CD4-positive, alpha-beta T cell treated with Interferon gamma for 1 hour (primary cell): ENCODE results near the gene KCTD8.
"Not testable (repeated sequence)": the region's sequence is repeated elsewhere in the genome, so short reads cannot be mapped to it uniquely, and the experiment has no call there.

Source experiments
- DNase-seq: peaks from one replicate; pipeline ENCODE4 v3.0.0-alpha.2; 2020

The KCTD8 gene

GRCh38 chr4:44320833-44321232 lies 127.8 kb downstream of the KCTD8 start:
- no peak for DNase-seq

- no peak for DNase-seq
These were observed 129.5 kb downstream of the KCTD8 start for GRCh38 chr4:44319129-44319528.

- DNase-seq: no peak
These were observed 134.9 kb downstream of the KCTD8 start for GRCh38 chr4:44313702-44314101.

- DNase-seq: no peak
These were observed 161.1 kb downstream of the KCTD8 start for GRCh38 chr4:44287505-44287904.

- no peak for DNase-seq
These were observed 169.1 kb downstream of the KCTD8 start for GRCh38 chr4:44279469-44279868.

- DNase-seq: no peak
These were observed 169.5 kb downstream of the KCTD8 start for GRCh38 chr4:44279066-44279465.

- DNase-seq: no peak
These were observed 191.1 kb downstream of the KCTD8 start for GRCh38 chr4:44257461-44257860.

GRCh38 chr4:44256414-44256813 lies 192.2 kb downstream of the KCTD8 start:
- DNase-seq: no peak

GRCh38 chr4:44237643-44238042 lies 211.0 kb downstream of the KCTD8 start:
- DNase-seq: no peak

GRCh38 chr4:44235897-44236296 lies 212.7 kb downstream of the KCTD8 start:
- no peak for DNase-seq

GRCh38 chr4:44232262-44232661 lies 216.3 kb downstream of the KCTD8 start:
- DNase-seq: no peak

- DNase-seq: no peak
These were observed 217.6 kb downstream of the KCTD8 start for GRCh38 chr4:44231006-44231405.

- DNase-seq: no peak
These were observed 220.3 kb downstream of the KCTD8 start for GRCh38 chr4:44228326-44228725.

- no peak for DNase-seq
These were observed 227.2 kb downstream of the KCTD8 start for GRCh38 chr4:44221407-44221806.

GRCh38 chr4:44210750-44211149 lies 237.9 kb downstream of the KCTD8 start:
- no peak for DNase-seq

GRCh38 chr4:44196796-44197195 lies 251.8 kb downstream of the KCTD8 start:
- DNase-seq: no peak

GRCh38 chr4:44194365-44194764 lies 254.2 kb downstream of the KCTD8 start:
- no peak for DNase-seq

- DNase-seq: no peak
These were observed 261.8 kb downstream of the KCTD8 start for GRCh38 chr4:44186850-44187246.

GRCh38 chr4:44186096-44186849 lies 262.3 kb downstream of the KCTD8 start:
- no peak for DNase-seq

GRCh38 chr4:44181491-44182349 lies 266.9 kb downstream of the KCTD8 start:
- DNase-seq: not testable (repeated sequence)

GRCh38 chr4:44167766-44168165 lies 280.8 kb downstream of the KCTD8 start:
- DNase-seq: not testable (repeated sequence)

- no peak for DNase-seq
These were observed 282.7 kb downstream of the KCTD8 start for GRCh38 chr4:44165938-44166337.

- no peak for DNase-seq
These were observed 285.9 kb downstream of the KCTD8 start for GRCh38 chr4:44162538-44163270.
